ENCODE results near the gene SH3PXD2B. TPM values are rescaled to one million over a fixed set of nuclear protein-coding genes. Genes with fewer than 3 reads are reported as not detected.
A peak's percentile ranks its signal among the peaks of the same experiment; 100 is the strongest.

SH3PXD2B gene
- total and polyA plus RNA-seq, 11 donors: 1.1 to 22.7 (median 6.9) TPM

- ATAC-seq (no peak), DNase-seq (peak in 1 of 5 donors; percentile 20)
- no peaks in the 10 kb centered on the region for H3K27me3 ChIP-seq
- no peak overlapping the region for H3K4me3 ChIP-seq
- no peaks in the 10 kb centered on the region for H3K9me3 ChIP-seq
- H3K27ac ChIP-seq: peak overlapping the region in 1 of 12 donors; percentile 53
- TF ChIP-seq CTCF (IDR thresholded peaks at IDR 0.05) (no peak), POLR2A (IDR thresholded peaks at IDR 0.05) (no peak)
- WGBS, 4 donors: 73 to 93% (median 77%) methylated on average over 8 of the region's 8 CpGs
- intact Hi-C loops (cut with DNase I): no loop called here
- peaks cover 4 to 41% (median 20%) of the 10 kb centered on the region in 12 donors for H3K4me1 ChIP-seq
- no peaks in the 10 kb centered on the region for H3K36me3 ChIP-seq
Measured at GRCh38 chr5:172435362-172436077, 18.8 kb downstream of the SH3PXD2B start.

- peak in 1 of 5 donors; percentile 17 for DNase-seq
- H3K9me3 ChIP-seq: no peaks in the 10 kb centered on the region
- no peak overlapping the region for H3K27ac ChIP-seq
- TF ChIP-seq CTCF (IDR thresholded peaks at IDR 0.05) (no peak), POLR2A (IDR thresholded peaks at IDR 0.05) (no peak)
- ATAC-seq: no peak
- no peaks in the 10 kb centered on the region for H3K27me3 ChIP-seq
- no peaks in the 10 kb centered on the region for H3K36me3 ChIP-seq
- intact Hi-C loops (cut with DNase I): no loop called here
- peaks cover 6 to 54% (median 31%) of the 10 kb centered on the region in 12 donors for H3K4me1 ChIP-seq
- no peak overlapping the region for H3K4me3 ChIP-seq
- 63 to 82% (median 77%) methylated on average over 7 of the region's 7 CpGs for WGBS, 4 donors
Measured at GRCh38 chr5:172434251-172434650, 20.1 kb downstream of the SH3PXD2B start.

GRCh38 chr5:172433513-172433912 lies 20.8 kb downstream of the SH3PXD2B start:
- no peak for TF ChIP-seq CTCF (IDR thresholded peaks at IDR 0.05)
- TF ChIP-seq POLR2A (IDR thresholded peaks at IDR 0.05): no peak
- ATAC-seq (no peak), DNase-seq (peak in 1 of 5 donors; percentile 17)
- Histone ChIP-seq H3K27ac (no peak overlapping the region), H3K4me1 (peaks cover 6 to 58% (median 35%) of the 10 kb centered on the region in 12 donors), H3K9me3 (no peaks in the 10 kb centered on the region), H3K4me3 (no peak overlapping the region), H3K27me3 (no peaks in the 10 kb centered on the region), H3K36me3 (no peaks in the 10 kb centered on the region)
- 92 to 96% (median 93%) methylated on average over 7 of the region's 7 CpGs for WGBS, 4 donors
- intact Hi-C loops (cut with DNase I): no loop called here

GRCh38 chr5:172433071-172433470 lies 21.3 kb downstream of the SH3PXD2B start:
- peaks cover 6 to 55% (median 31%) of the 10 kb centered on the region in 12 donors for H3K4me1 ChIP-seq
- no peak for TF ChIP-seq POLR2A (IDR thresholded peaks at IDR 0.05)
- no peak overlapping the region for H3K4me3 ChIP-seq
- intact Hi-C loops (cut with DNase I): no loop called here
- 93 to 98% (median 95%) methylated on average over 3 of the region's 3 CpGs for WGBS, 4 donors
- no peaks in the 10 kb centered on the region for H3K27me3 ChIP-seq
- H3K36me3 ChIP-seq: no peaks in the 10 kb centered on the region
- DNase-seq: no peak
- H3K9me3 ChIP-seq: no peaks in the 10 kb centered on the region
- peak overlapping the region in 1 of 12 donors; percentile 16 for H3K27ac ChIP-seq
- no peak for ATAC-seq
